Activated CD4-positive, alpha-beta memory T cell treated with anti-CD3 and anti-CD28 coated beads for 36 hours (primary cell): Measurements from ENCODE around the gene BLOC1S6. TPM values are rescaled to one million over a fixed set of nuclear protein-coding genes. Genes with fewer than 3 reads are reported as not detected.

Experiments used
- CTCF ChIA-PET: fragments of 350-600 bp; sonication (Branson Sonifier 250); formaldehyde crosslinking; loops from one replicate; lab custom pipeline; 2021; ENCODE audit warnings: antibody characterized with exemption, inconsistent platforms; lab: Charles Lee
- POLR2A ChIA-PET: fragments of 350-600 bp; sonication (Branson Sonifier 250); formaldehyde crosslinking; loops from one replicate; lab custom pipeline; 2021; ENCODE audit warnings: antibody characterized with exemption; lab: Charles Lee
- DNase-seq: peaks from one replicate; pipeline ENCODE4 v3.0.0-alpha.2; 2020
- H3K27ac Mint-ChIP-seq: one replicate; pipeline ENCODE4 v1.8.0; 2021; ENCODE audit warnings: mixed read lengths
- H3K27me3 Mint-ChIP-seq: one replicate; pipeline ENCODE4 v1.8.0; 2021; ENCODE audit warnings: mixed read lengths
- H3K36me3 Mint-ChIP-seq: one replicate; pipeline ENCODE4 v1.8.0; 2021; ENCODE audit warnings: mixed read lengths
- H3K4me1 Mint-ChIP-seq: one replicate; pipeline ENCODE4 v1.8.0; 2021; ENCODE audit warnings: low read depth, mixed read lengths
- H3K4me3 Mint-ChIP-seq: one replicate; pipeline ENCODE4 v1.8.0; 2021; ENCODE audit warnings: mild to moderate bottlenecking, mixed read lengths
- H3K9me3 Mint-ChIP-seq: one replicate; pipeline ENCODE4 v1.8.0; 2021; ENCODE audit warnings: mixed read lengths
- intact Hi-C: fragments of 100-400 bp; cut with micrococcal nuclease; formaldehyde crosslinking; loops from one replicate; pipeline ENCODE4 v1.15.1; 2023
- total RNA-seq, 2 experiments: library from RNA; stranded (reverse); gene quantifications; one replicate each; pipeline ENCODE4 v1.2.3, GENCODE V29; 2021

Gene BLOC1S6
- total RNA-seq, 2 experiments from 2014 or later, result 48.5 to 49.4 TPM

DNA sequence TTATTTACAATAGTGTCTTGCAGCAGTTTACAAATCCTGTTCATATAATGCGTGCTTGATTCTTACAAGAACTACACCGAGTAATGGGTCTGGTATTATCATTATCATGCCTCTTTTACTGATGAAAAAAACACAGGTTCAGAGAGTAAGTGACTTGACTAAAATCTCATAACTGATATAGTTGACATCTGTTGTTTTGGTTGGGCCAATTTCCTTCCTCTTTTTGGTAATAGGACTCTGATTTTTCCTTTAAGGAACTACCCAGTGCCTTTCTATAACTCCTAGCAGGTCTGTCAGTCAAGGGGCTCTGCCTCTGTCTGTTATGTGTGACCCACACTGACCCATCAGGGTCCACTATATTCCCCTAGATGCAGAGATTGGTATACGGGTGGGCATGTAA is 14.6 kb upstream of the BLOC1S6 start:
- H3K9me3 Mint-ChIP-seq, result no peaks in the 10 kb centered on the region
- H3K4me3 Mint-ChIP-seq, result no peak overlapping the region
- ChIA-PET POLR2A (no interaction called here), CTCF (no interaction called here)
- H3K27ac Mint-ChIP-seq, result no peak overlapping the region
- intact Hi-C loops, result no loop called here
- H3K4me1 Mint-ChIP-seq, result no peaks in the 10 kb centered on the region
- DNase-seq, result no peak
- H3K27me3 Mint-ChIP-seq, result peaks cover 27% of the 10 kb centered on the region
- H3K36me3 Mint-ChIP-seq, result no peaks in the 10 kb centered on the region

DNA sequence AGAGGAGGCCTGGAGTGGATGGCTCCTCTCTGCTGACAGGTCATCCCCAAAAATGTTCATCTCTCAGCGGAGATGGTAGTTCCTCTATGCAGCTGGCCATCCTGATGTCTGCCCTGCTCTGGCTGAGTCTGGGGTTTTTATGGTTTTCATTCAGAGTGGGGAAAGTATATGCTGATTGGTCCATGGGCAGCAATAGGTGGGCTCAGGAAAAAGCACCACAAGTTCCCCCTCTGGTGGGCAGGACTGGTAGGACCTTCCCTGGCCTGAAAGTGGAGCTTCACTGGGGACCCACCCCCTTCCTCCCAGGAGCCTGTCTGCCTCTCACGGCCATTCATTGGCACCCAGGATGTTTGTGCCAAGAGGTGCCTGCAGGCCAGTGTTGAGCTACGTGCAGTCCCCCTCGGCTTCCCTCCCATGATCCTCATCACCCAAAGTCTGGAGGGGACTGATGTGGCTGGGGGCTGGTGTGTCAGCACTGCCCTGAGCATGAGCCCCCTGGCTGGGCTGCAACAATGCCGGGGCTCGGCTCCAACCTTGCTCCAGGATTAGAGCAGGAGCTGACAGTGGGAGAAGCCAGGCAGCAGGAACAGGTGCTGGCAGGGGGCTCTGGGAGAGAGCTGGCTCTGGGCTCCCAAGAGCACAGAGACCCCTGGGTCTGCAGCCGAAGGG is 13.1 kb upstream of the BLOC1S6 start:
- DNase-seq, result peak; percentile 34
- Mint-ChIP-seq H3K27me3 (peaks cover 27% of the 10 kb centered on the region), H3K27ac (no peak overlapping the region), H3K9me3 (no peaks in the 10 kb centered on the region), H3K36me3 (no peaks in the 10 kb centered on the region), H3K4me1 (no peaks in the 10 kb centered on the region), H3K4me3 (no peak overlapping the region)
- intact Hi-C loops, result no loop called here
- ChIA-PET POLR2A (no interaction called here), CTCF (interaction anchor here (1.0 to 1.2 kb wide), 2 partner anchors 12 to 116 kb away, joined by 3 read pairs; no protein-coding TSS in a partner anchor)

DNA sequence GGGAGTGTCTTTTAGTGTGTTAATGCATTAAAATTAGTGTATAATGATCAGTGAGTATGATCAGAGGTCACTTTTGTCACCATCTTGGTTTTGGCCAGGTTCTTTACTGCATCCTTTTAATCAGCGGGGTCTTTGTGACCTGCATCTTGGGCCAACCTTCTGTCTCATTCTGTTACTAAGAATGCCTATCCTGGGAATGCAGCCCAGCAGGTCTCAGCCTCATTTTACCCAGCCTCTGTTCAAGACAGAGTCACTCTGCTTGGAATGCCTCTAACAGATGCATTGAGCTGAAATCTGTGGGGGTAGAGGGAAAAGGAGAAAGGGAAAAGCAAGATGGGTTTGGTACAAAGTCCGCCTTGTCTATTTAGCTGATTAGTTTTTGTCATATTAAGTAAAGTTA is 5.3 kb upstream of the BLOC1S6 start:
- Mint-ChIP-seq H3K27ac (no peak overlapping the region), H3K36me3 (peaks cover under 1% of the 10 kb centered on the region), H3K4me1 (peaks cover 14% of the 10 kb centered on the region), H3K27me3 (no peaks in the 10 kb centered on the region), H3K9me3 (no peaks in the 10 kb centered on the region), H3K4me3 (no peak overlapping the region)
- intact Hi-C loops, result no loop called here
- no peak for DNase-seq
- ChIA-PET CTCF (interaction anchor here (0.6 kb wide), 1 partner anchor 27 kb away, joined by 3 read pairs; no protein-coding TSS in a partner anchor), POLR2A (no interaction called here)

DNA sequence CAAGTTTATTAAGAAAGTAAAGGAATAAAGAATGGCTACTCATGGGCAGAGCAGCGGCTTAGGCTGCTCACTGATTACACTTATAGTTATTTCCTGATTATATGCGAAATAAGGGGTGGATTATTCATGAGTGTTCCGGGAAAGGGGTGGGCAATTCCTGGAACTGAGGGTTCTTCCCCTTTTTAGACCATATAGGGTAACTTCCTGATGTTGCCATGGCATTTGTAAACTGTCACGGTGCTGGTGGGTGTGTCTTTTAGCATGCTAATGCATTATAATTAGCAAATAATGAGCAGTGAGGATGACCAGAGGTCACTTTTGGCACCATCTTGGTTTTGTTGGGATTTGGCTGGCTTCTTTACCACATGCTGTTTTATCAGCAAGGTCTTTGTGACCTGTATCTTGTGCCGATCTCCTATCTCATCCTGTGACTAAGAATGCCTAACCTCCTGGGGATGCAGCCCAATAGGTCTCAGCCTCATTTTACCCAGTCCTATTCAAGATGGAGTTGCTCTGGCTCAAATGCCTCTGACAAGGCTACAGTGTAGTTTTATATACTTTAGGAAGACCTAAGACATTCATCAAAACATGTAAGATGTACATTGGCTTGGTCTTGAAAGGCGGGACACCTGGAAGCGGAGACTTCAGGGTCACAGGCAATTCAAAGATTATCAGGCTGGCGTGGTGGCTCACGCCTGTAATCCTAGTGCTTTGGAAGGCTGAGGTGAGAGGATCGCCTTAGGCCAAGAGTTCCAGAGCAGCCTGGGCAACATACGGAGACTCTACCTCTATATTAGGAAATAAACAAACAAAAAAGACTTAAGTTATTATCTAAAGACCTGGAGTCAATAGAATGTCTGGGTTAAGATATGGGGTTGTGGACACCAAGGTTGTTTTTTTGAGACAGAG is 3.2 kb upstream of the BLOC1S6 start:
- H3K27ac Mint-ChIP-seq, result no peak overlapping the region
- no peaks in the 10 kb centered on the region for H3K9me3 Mint-ChIP-seq
- peaks cover 24% of the 10 kb centered on the region for H3K4me1 Mint-ChIP-seq
- no peaks in the 10 kb centered on the region for H3K27me3 Mint-ChIP-seq
- CTCF ChIA-PET, result interaction anchor here (4.0 kb wide), 1 partner anchor 126 kb away, joined by 39 read pairs; no protein-coding TSS in a partner anchor
- peak; percentile 40 for DNase-seq
- intact Hi-C loops, result no loop called here
- POLR2A ChIA-PET, result no interaction called here
- peaks cover 7% of the 10 kb centered on the region for H3K36me3 Mint-ChIP-seq
- H3K4me3 Mint-ChIP-seq, result no peak overlapping the region

DNA sequence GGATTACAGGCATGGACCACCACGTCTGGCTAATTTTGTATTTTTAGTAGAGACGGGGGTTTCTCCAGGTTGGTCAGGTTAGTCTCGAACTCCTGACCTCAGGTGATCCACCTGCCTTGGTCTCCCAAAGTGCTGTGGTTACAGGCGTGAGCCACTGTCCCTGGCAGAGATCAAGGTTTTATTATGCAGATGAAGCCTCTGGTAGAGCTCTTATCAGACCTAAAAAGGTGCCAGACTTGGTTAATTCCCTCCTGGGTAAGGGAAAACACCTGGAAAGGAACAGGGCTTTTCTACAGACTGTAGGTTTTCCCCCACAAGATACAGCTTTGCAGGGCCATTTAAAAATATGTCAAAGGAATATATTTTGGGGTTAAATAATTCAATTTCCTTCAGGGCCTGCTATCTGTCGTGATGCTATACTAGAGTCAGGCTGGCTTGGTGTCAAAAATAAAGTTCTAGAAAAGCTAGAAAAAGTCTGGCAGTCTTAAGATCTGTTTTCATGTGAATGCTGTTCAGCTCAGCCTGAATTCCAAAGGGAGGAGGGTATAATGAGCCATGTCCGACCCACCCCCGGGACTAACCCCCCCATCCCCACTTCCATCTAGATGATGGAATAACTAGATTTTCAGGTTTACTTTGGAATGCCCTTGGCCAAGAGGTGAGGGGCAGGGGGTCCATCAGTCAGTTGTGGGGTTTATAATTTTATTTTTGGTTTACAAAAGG is 1.9 kb upstream of the BLOC1S6 start:
- ChIA-PET POLR2A (no interaction called here), CTCF (interaction anchor here (4.0 to 6.1 kb wide), 2 partner anchors 28 to 127 kb away, joined by 38 to 39 read pairs; no protein-coding TSS in a partner anchor)
- Mint-ChIP-seq H3K27ac (peak overlapping the region; percentile 23), H3K4me1 (peaks cover 31% of the 10 kb centered on the region), H3K9me3 (no peaks in the 10 kb centered on the region), H3K27me3 (no peaks in the 10 kb centered on the region), H3K4me3 (peak overlapping the region; percentile 99), H3K36me3 (peaks cover 7% of the 10 kb centered on the region)
- intact Hi-C loops, result no loop called here
- no peak for DNase-seq

DNA sequence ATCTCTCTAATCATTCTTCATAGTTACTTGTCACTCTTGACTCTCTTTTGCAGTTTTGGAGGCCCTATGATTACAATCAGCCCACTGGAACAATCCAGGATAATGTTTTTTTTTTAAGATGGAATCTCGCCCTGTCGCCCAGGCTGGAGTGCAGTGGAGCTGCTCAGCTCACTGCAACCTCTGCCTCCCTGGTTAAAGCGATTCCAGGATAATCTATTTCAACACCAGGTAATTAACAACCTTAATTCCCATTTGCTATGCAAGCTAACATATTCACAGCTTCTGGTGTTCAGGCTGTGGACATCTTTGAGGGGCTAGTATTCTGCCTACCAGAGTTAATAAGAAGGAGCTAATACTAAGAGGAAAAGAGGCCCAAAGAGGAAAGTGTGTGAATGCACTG is 1.1 kb upstream of the BLOC1S6 start:
- Mint-ChIP-seq H3K27ac (peak overlapping the region; percentile 100), H3K9me3 (no peaks in the 10 kb centered on the region), H3K4me3 (peak overlapping the region; percentile 99), H3K27me3 (no peaks in the 10 kb centered on the region), H3K36me3 (peaks cover 7% of the 10 kb centered on the region), H3K4me1 (peaks cover 35% of the 10 kb centered on the region)
- ChIA-PET POLR2A (interaction anchor here (0.9 to 3.2 kb wide), 8 partner anchors 48 to 386 kb away, joined by 3 to 16 read pairs (median 4); a partner anchor contains a TSS), CTCF (interaction anchor here (1.0 to 6.1 kb wide), 7 partner anchors 12 to 184 kb away, joined by 3 to 39 read pairs (median 5); a partner anchor contains a TSS)
- DNase-seq, result no peak
- intact Hi-C loops, result loop anchor here (2.0 kb wide), 2 partner anchors 29 to 63 kb away; partner anchors contain the start of gene SLC30A4

- no peaks in the 10 kb centered on the region for H3K9me3 Mint-ChIP-seq
- POLR2A ChIA-PET, result interaction anchor here (0.8 to 3.2 kb wide), 10 partner anchors 48 to 387 kb away, joined by 3 to 16 read pairs (median 4); a partner anchor contains a TSS
- peaks cover 35% of the 10 kb centered on the region for H3K4me1 Mint-ChIP-seq
These were observed 531 bp upstream of the BLOC1S6 start for GRCh38 chr15:45586601-45587094.

DNA sequence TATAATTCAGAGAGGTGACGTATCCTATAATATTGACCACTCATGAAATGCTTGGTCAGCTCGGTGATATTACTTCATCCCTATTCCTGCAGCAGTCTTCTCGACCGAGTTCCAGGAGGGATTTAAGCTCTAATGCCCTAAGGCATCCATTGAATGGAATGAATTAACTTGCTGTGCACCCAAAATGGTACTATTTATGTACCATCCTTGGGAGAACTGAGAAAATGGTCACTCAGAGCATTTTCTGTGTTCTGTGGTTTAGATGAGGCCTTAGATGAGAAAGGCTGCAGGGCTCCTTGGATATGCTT is 638 bp downstream of the BLOC1S6 start:
- intact Hi-C loops, result loop anchor here (1.0 to 2.0 kb wide), 6 partner anchors 27 to 390 kb away; partner anchors contain the start of genes SLC30A4 and SQOR
- peaks cover 7% of the 10 kb centered on the region for H3K36me3 Mint-ChIP-seq
- no peaks in the 10 kb centered on the region for H3K9me3 Mint-ChIP-seq
- H3K27me3 Mint-ChIP-seq, result no peaks in the 10 kb centered on the region
- POLR2A ChIA-PET, result interaction anchor here (0.6 to 3.2 kb wide), 9 partner anchors 26 to 185 kb away, joined by 3 to 16 read pairs (median 5); partner anchors contain the start of gene SQOR
- peak overlapping the region; percentile 99 for H3K4me3 Mint-ChIP-seq
- H3K27ac Mint-ChIP-seq, result peak overlapping the region; percentile 100
- no peak for DNase-seq
- peaks cover 38% of the 10 kb centered on the region for H3K4me1 Mint-ChIP-seq
- CTCF ChIA-PET, result interaction anchor here (0.8 to 6.1 kb wide), 9 partner anchors 12 to 420 kb away, joined by 3 to 39 read pairs (median 6); partner anchors contain the start of gene SQOR

More at GRCh38 chr15:45586601-45587094, 531 bp upstream of the BLOC1S6 start:
- H3K27me3 Mint-ChIP-seq, result no peaks in the 10 kb centered on the region
- intact Hi-C loops, result loop anchor here (1.0 to 2.0 kb wide), 6 partner anchors 28 to 388 kb away; partner anchors contain the start of genes SLC30A4 and SQOR
- H3K27ac Mint-ChIP-seq, result peak overlapping the region; percentile 100
- CTCF ChIA-PET, result interaction anchor here (0.8 to 6.1 kb wide), 11 partner anchors 11 to 401 kb away, joined by 3 to 39 read pairs (median 4); a partner anchor contains a TSS
- peak overlapping the region; percentile 99 for H3K4me3 Mint-ChIP-seq
- DNase-seq, result no peak
- peaks cover 7% of the 10 kb centered on the region for H3K36me3 Mint-ChIP-seq

DNA sequence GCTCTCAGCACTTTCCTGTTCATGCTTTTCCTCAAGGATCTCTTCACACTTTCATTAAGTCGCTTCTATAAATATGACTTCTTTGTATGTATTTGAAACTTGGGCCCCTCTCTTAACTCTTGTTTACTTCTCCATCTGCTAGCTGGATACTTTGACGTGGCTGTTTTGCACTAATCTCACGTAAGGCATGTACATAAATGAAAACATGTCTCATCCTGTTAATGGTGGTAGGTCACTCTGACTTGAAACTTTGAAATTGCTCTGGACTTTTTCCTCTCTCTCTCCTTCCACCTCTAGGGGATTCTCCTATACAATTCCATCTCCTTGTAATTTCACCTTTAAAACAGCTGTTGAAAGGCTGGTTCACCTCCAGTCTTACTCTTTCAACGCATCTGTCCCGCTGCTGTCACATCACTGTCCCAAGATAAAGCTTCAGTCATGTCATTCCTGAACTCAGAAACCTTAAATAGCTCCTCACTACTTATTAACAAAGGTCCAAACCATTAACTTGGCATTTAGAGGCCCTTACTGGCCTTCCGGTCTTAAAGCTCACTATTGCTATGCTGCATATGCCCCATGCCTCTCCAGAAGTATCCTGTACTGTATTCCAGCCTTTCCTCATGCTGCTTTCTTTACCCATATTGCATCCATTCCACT is 1.2 kb downstream of the BLOC1S6 start:
- Mint-ChIP-seq H3K36me3 (peaks cover 8% of the 10 kb centered on the region), H3K9me3 (no peaks in the 10 kb centered on the region), H3K27me3 (no peaks in the 10 kb centered on the region), H3K4me1 (peaks cover 38% of the 10 kb centered on the region), H3K27ac (peak overlapping the region; percentile 100), H3K4me3 (peak overlapping the region; percentile 99)
- ChIA-PET POLR2A (interaction anchor here (0.6 to 3.2 kb wide), 10 partner anchors 26 to 186 kb away, joined by 3 to 16 read pairs (median 4); partner anchors contain the start of gene SQOR), CTCF (interaction anchor here (0.7 to 6.1 kb wide), 8 partner anchors 12 to 420 kb away, joined by 3 to 39 read pairs (median 6); partner anchors contain the start of gene SQOR)
- no peak for DNase-seq
- intact Hi-C loops, result no loop called here

DNA sequence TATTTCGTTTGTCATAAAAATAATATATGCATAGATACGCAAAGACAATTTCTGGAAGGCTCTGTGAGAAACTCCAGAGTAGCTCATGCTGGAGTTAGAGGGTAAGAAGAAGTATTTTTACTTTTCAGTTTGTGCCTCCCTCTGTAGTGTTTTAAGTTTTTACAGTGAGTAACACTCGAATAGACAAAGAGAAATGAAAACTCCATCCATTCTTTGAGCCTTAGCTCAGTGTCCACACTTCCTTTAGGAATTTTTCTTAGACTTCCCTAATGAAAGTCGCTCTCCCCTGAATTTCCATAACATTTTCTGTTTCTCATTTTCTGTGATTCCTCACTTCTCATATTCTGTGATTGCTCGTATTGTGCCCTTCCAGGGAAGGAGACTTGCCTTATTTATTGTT is 2.1 kb downstream of the BLOC1S6 start:
- intact Hi-C loops, result no loop called here
- POLR2A ChIA-PET, result interaction anchor here (0.7 to 3.2 kb wide), 2 partner anchors 56 to 187 kb away, joined by 3 to 14 read pairs; a partner anchor contains a TSS
- DNase-seq, result no peak
- H3K9me3 Mint-ChIP-seq, result no peaks in the 10 kb centered on the region
- H3K27me3 Mint-ChIP-seq, result no peaks in the 10 kb centered on the region
- H3K36me3 Mint-ChIP-seq, result peaks cover 10% of the 10 kb centered on the region
- no peak overlapping the region for H3K27ac Mint-ChIP-seq
- H3K4me3 Mint-ChIP-seq, result no peak overlapping the region
- CTCF ChIA-PET, result interaction anchor here (0.7 to 6.1 kb wide), 4 partner anchors 11 to 159 kb away, joined by 3 to 38 read pairs (median 6); no protein-coding TSS in a partner anchor
- H3K4me1 Mint-ChIP-seq, result peaks cover 36% of the 10 kb centered on the region
